ENCODE measurements around the gene FAM167B.

GRCh38 chr1:32239790-32240139, 7.3 kb upstream of the FAM167B start:
- TF ChIP-seq EZH2phosphoT487 (IDR thresholded peaks at IDR 0.05; ENCODE audit: borderline replicate concordance, low read length) (no peak), CTCF (conservative IDR thresholded peaks at IDR 0.05; ENCODE audit: low read depth, low read length) (no peak)
